Muscle of leg (tissue), 11 donors: ENCODE results near the gene ANKRD18A. TPM values are rescaled to one million over a fixed set of nuclear protein-coding genes. Genes with fewer than 3 reads are reported as not detected.

ENCODE experiments used
- DNase-seq: peaks from one replicate; pipeline ENCODE4 v3.0.0; 2013
- H3K27ac ChIP-seq: one replicate; pipeline ENCODE4 v1.5.1; 2013; ENCODE audit warnings: mild to moderate bottlenecking, low read length, control low read depth
- H3K27me3 ChIP-seq: one replicate; pipeline ENCODE4 v1.6.1; 2013; ENCODE audit warnings: low read length; ENCODE audit not compliant: control insufficient read depth, insufficient read depth
- H3K36me3 ChIP-seq: one replicate; pipeline ENCODE4 v1.6.1; 2013; ENCODE audit warnings: low read length; ENCODE audit not compliant: control insufficient read depth, insufficient read depth
- H3K4me1 ChIP-seq: one replicate; pipeline ENCODE4 v1.6.1; 2013; ENCODE audit warnings: low read length; ENCODE audit not compliant: control insufficient read depth, insufficient read depth
- H3K4me3 ChIP-seq: one replicate; pipeline ENCODE4 v1.5.1; 2013; ENCODE audit warnings: low read length, control low read depth
- H3K9me3 ChIP-seq: replicated peaks from 2 replicates; pipeline ENCODE4 v1.6.1; 2013; ENCODE audit warnings: low read depth, low read length; ENCODE audit not compliant: control insufficient read depth
- WGBS: methylation state at CpG from one replicate; pipeline ENCODE4 v1.1.5; 2013; ENCODE audit warnings: missing lambda C conversion rate; ENCODE audit not compliant: insufficient coverage; 5-methylcytosine and 5-hydroxymethylcytosine counted together
- polyA plus RNA-seq, 8 donors: library from polyadenylated mRNA; unstranded; fragments of 120-200 nt; gene quantifications; one replicate each; pipeline versions ENCODE4 v1.2.1 to v1.2.3, GENCODE V29; 2013; ENCODE audit warnings: inconsistent platforms in 1 of 8, low replicate concordance in 1 of 8; ENCODE audit not compliant: insufficient read length in 8 of 8, insufficient read depth in 1 of 8
- total RNA-seq: library from RNA; stranded (reverse); fragments of 120-200 nt; gene quantifications from one replicate; pipeline ENCODE4 v1.2.4, GENCODE V29; 2013

ANKRD18A gene
- total and polyA plus RNA-seq, 9 donors: 0.04 to 0.81 (median 0.28) TPM; not detected in 2

DNA sequence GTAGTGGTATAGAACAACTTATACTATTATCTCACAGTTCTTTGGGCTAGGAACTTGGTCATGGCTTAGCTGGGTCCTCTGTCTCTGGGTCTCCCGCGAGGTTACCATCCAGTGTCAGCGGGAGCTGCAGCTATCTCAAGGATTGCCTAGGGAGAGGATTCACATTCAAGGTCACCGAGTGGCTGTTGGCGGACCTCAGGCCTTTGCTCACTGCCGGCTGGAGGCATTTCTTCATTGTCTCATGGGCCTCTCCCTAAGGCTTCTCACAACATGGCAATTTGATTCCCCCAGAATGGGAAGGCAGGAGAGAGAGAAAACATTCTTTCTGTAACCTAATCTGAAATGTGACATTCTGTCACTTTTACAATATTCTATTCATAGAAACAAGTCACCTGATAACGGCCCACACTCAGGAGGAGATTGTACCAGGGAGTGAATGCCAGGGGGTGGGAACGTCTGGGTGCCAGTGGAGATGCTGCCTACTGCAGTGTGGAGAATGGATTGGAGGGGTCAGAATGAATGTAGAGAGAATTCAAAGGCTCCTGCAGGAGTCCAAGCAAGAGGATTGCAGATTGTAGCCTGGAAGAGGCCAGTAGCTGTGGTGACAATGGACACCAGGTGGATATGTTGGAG, 29.5 kb upstream of the ANKRD18A start:
- no peak overlapping the region for H3K4me3 ChIP-seq

DNA sequence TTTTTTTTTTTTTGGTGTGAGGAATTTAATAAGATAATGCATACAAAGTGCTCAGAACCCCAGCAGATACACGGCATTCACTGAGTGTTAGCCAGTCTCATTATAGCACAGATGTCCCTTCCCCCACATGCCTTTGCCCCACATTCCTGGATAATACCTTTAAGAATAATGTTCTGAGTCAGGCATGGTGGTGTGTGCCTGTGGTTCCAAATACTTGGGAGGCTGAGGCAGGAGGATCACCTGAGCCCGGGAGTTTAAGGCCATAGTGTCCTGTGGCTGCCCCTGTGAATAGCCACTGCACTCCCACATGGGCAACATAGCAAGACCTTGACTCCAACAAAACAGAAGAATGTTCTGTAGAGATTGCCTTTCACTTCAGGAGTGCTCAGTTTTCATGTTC, 24.2 kb upstream of the ANKRD18A start:
- no peak for DNase-seq
- H3K9me3 ChIP-seq: no peaks in the 10 kb centered on the region
- no peak overlapping the region for H3K4me3 ChIP-seq
- H3K27me3 ChIP-seq: no peaks in the 10 kb centered on the region
- no peaks in the 10 kb centered on the region for H3K36me3 ChIP-seq
- WGBS: no CpG with 5 or more reads among the region's 2 CpGs
- H3K27ac ChIP-seq: no peak overlapping the region
- H3K4me1 ChIP-seq: peaks cover 8% of the 10 kb centered on the region

More for the DNA sequence above, 29.5 kb upstream of the ANKRD18A start:
- Histone ChIP-seq H3K9me3 (no peaks in the 10 kb centered on the region), H3K27me3 (no peaks in the 10 kb centered on the region), H3K4me1 (peaks cover 2% of the 10 kb centered on the region), H3K27ac (no peak overlapping the region), H3K36me3 (no peaks in the 10 kb centered on the region)
- WGBS: 84% methylated on average over 5 of the region's 8 CpGs
- DNase-seq: no peak

DNA sequence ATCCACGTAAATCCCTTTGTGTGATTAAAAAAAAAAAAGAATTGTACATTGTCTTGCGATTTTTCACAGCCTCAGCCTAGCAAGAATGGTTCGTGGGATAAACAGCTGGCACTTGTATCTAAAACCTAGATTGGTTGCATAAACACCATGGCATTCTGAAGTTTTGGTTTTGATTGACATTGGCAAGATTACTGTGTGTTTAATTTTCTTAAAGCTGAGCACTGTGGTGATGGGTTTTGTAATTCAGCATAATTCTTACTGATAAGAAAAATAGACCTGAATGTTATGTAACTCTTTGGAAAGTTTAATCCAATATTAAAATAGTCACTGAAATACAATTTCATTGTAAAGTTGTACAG, 23.4 kb upstream of the ANKRD18A start:
- peaks cover 8% of the 10 kb centered on the region for H3K4me1 ChIP-seq
- H3K27me3 ChIP-seq: no peaks in the 10 kb centered on the region
- H3K4me3 ChIP-seq: no peak overlapping the region
- no peak for DNase-seq
- no CpG with 5 or more reads among the region's 3 CpGs for WGBS
- H3K36me3 ChIP-seq: no peaks in the 10 kb centered on the region
- no peak overlapping the region for H3K27ac ChIP-seq
- no peaks in the 10 kb centered on the region for H3K9me3 ChIP-seq

DNA sequence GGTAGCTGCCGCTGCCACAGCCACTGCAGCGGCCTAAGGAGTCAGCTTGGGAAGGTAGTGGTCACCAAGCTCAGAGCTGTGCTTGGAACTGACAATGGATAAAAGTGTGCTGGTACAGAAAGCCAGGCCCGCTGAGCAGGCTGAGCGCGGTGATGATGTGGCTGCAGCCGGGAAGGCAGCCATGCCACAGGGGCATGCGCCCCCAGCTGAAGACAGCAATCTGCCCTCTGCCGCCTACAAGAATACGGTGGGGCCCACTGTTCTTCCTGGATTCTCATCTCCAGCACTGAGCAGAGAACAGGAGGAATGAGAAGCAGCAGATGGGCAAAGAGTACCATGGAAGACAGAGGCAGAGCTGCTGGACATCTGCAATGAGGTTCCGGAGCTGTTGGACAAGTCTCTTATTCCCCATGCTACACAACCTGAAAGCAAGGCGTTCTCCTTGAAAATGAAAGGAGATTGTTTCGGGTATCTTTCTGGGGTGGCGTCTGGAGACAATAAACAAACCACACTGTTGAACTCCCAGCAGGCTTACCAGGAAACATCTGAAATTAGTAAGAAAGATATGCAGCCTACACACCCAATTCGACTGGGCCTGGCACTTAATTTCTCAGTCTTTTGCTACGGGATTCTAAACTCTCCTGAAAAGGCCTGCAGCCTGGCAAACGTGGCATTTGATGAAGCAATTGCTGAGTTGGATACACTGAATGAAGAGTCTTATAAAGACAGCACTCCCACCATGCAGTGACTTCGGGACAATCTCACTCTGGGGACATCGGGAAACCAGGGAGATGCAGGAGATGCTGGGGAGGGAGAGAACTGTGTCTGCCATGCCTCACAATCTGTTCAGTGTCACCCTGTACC, 22.8 kb upstream of the ANKRD18A start:
- H3K9me3 ChIP-seq: no peaks in the 10 kb centered on the region
- peaks cover 8% of the 10 kb centered on the region for H3K4me1 ChIP-seq
- no peak overlapping the region for H3K27ac ChIP-seq
- no peaks in the 10 kb centered on the region for H3K36me3 ChIP-seq
- H3K27me3 ChIP-seq: no peaks in the 10 kb centered on the region
- no peak for DNase-seq
- WGBS: 83% methylated on average over 11 of the region's 18 CpGs
- H3K4me3 ChIP-seq: no peak overlapping the region

DNA sequence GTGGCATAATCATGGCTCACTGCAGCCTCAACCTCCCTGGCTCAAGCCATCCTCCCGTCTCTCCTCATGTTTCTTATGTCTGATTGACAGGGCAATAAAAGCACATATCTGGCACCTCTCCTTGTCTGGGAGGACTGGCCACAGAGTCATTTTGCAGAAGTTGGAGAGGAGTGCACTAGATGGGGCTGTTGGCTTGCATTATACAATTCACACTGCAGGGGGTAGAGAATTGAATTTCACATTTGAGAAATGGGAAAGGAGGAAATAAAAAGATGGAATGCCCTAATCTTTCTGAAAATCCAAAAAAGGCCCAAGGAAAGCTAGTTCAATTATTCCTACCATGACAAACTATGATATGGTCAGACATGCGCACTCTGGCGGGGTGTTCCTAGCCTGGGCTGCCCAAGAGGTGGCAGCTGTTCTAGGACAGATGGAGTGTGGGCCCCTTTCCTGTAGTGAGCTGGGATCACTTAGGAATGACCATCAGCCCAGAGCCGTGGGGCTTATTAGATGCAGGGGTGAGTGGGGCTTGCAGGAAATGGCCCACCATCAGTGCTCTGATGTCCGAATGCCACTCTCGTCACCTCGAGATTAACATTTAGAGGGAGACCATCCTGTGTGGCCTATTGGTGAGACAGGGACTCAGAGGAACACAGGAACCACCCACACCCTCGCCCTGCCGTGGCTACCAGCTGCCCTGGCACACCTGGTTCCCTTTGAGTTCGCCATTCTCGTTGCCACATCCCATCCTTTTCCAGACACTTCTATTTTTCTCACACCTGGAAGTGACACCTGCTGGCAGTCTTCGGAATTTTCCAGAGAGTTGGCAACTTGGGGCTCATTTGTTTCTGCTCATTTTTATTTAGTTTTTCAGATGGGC, 21.8 kb upstream of the ANKRD18A start:
- peak; percentile 41 for DNase-seq
- Histone ChIP-seq H3K4me1 (peaks cover 8% of the 10 kb centered on the region), H3K36me3 (no peaks in the 10 kb centered on the region), H3K9me3 (no peaks in the 10 kb centered on the region), H3K4me3 (no peak overlapping the region), H3K27me3 (no peaks in the 10 kb centered on the region), H3K27ac (no peak overlapping the region)
- WGBS: 36% methylated on average over 7 of the region's 12 CpGs

DNA sequence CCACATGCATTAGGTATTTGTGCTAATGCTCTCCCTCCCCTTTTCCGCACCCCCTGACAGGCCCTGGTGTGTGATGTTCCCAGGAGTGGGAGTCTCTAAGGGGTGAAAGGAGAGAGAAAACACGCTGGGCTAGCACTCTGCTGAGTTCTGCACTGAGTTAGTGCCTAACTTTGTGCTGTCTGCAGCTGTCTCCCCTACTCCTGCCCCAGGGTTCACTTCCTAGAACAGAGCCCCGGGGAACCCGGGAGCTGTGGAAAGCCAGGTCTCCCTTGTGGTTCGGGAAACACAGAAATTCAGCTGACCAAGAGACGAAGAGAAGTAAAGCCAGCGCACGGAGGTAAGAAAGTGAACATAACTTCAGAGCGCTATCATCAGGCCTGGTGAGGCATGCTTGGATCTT, 20.7 kb upstream of the ANKRD18A start:
- Histone ChIP-seq H3K4me1 (peaks cover 8% of the 10 kb centered on the region), H3K36me3 (no peaks in the 10 kb centered on the region), H3K27me3 (no peaks in the 10 kb centered on the region), H3K27ac (no peak overlapping the region), H3K4me3 (no peak overlapping the region), H3K9me3 (no peaks in the 10 kb centered on the region)
- no peak for DNase-seq
- 79% methylated on average over 8 of the region's 9 CpGs for WGBS

DNA sequence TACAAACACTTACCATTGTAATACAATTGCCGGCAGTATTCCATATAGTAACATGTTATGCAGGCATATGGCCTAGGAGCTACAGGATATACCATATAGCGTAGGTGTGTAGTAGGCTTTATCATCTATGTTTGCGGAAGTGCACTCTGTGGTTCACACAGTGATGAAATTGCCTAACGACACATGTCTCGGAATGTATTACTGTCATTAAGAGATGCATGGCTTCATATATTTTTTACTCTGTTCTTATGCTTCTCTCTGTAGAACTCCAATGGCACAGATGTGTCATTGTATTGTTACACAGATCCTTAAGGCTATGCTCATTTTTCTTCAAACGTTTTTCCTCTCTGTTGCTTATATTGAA, 19.2 kb upstream of the ANKRD18A start:
- H3K4me3 ChIP-seq: no peak overlapping the region
- no peak overlapping the region for H3K27ac ChIP-seq
- WGBS: no CpG with 5 or more reads among the region's 6 CpGs
- peaks cover 8% of the 10 kb centered on the region for H3K4me1 ChIP-seq
- H3K9me3 ChIP-seq: no peaks in the 10 kb centered on the region
- no peaks in the 10 kb centered on the region for H3K36me3 ChIP-seq
- H3K27me3 ChIP-seq: no peaks in the 10 kb centered on the region
- no peak for DNase-seq

DNA sequence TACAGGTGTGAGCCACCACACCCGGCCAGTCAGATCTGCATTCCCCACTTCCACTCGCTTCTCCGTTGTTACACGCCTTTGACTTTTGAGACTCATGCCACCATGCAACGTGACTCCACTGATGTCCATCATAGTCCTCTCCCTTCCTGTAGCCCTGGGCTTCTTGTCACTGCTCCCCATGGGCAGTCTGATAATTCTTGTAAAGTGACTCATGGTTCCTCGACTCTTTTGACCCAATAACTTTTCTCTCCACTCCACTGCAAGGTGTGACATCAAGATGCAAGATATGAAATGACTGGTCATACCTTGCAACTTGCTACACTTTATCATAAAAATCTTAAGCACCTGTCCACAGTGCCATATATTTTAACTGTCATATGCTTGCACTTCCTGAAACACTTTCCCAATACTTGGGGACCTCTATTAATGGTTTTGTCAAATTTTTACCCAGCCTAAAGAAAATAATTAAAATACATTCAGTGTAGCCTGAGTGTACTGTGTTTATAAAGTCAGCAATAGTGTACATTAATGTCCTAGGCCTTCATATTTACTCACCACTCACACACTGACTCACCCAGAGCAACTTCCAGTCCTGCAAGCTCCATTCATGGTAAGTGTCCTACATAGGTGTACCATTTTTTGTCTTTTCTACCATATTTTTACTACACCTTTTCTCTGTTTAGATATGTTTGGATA, 18.6 kb upstream of the ANKRD18A start:
- Histone ChIP-seq H3K4me1 (peaks cover 8% of the 10 kb centered on the region), H3K4me3 (no peak overlapping the region), H3K36me3 (no peaks in the 10 kb centered on the region), H3K9me3 (no peaks in the 10 kb centered on the region), H3K27ac (no peak overlapping the region), H3K27me3 (no peaks in the 10 kb centered on the region)
- WGBS: 81% methylated on average over 5 of the region's 6 CpGs
- no peak for DNase-seq

DNA sequence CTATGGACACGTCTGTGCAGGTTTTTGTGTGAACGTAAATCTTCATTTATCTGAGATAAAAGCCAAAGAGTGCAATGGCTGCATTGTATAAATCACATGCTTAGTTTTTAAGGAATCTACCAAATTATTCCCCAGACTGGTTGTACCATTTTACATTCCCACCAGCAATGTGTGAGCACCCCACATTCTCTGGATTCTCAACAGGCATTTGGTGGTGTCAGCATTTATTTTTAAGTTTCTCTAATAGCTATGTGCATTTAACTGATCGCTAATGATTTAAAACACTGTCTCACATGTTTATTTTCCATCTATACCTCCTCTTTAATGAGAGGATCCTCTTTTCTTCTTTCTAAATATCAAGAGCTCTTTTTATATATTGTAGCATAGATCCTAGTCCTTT, 13.9 kb upstream of the ANKRD18A start:
- no CpG with 5 or more reads among the region's 3 CpGs for WGBS

More for the DNA sequence above, 13.9 kb upstream of the ANKRD18A start:
- Histone ChIP-seq H3K9me3 (no peaks in the 10 kb centered on the region), H3K4me3 (no peak overlapping the region), H3K27me3 (no peaks in the 10 kb centered on the region), H3K27ac (no peak overlapping the region), H3K4me1 (no peaks in the 10 kb centered on the region), H3K36me3 (no peaks in the 10 kb centered on the region)
- DNase-seq: no peak
